22Rv1 (cell line): ENCODE results near the gene CELSR3.

Experiments used
- ZFX ChIP-seq: fragments of 450-650 bp; IDR thresholded peaks from 2 replicates; pipeline ENCODE4 v1.6.1; 2017; ENCODE audit warnings: antibody characterized with exemption, borderline replicate concordance
- TF ChIP-seq, protein P1 (sequence below): fragments of 450-650 bp; IDR thresholded peaks from 2 replicates; pipeline ENCODE4 v1.5.1; 2017; ENCODE audit warnings: mild to moderate bottlenecking

GRCh38 chr3:48664929-48665328 is 2.2 kb upstream of the CELSR3 start:
- TF ChIP-seq, protein P1, sequence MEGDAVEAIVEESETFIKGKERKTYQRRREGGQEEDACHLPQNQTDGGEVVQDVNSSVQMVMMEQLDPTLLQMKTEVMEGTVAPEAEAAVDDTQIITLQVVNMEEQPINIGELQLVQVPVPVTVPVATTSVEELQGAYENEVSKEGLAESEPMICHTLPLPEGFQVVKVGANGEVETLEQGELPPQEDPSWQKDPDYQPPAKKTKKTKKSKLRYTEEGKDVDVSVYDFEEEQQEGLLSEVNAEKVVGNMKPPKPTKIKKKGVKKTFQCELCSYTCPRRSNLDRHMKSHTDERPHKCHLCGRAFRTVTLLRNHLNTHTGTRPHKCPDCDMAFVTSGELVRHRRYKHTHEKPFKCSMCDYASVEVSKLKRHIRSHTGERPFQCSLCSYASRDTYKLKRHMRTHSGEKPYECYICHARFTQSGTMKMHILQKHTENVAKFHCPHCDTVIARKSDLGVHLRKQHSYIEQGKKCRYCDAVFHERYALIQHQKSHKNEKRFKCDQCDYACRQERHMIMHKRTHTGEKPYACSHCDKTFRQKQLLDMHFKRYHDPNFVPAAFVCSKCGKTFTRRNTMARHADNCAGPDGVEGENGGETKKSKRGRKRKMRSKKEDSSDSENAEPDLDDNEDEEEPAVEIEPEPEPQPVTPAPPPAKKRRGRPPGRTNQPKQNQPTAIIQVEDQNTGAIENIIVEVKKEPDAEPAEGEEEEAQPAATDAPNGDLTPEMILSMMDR, result no peak
- TF ChIP-seq ZFX, result no peak
